SK-N-SH (cell line): ENCODE measurements around the gene CD300LG.
"Not testable (repeated sequence)": the region's sequence is repeated elsewhere in the genome, so short reads cannot be mapped to it uniquely, and the experiment has no call there.

ENCODE experiments used
- ELF1 ChIP-seq: IDR thresholded peaks from 2 replicates; pipeline ENCODE4 v1.4.0; 2012
- EP300 ChIP-seq, 2 experiments: IDR thresholded peaks; 2 replicates each; pipeline versions ENCODE4 v1.4.0 to v1.6.1; 2012; ENCODE audit warnings: borderline replicate concordance in 1 of 2, low read depth in 1 of 2, low read length in 1 of 2
- FOXJ3 ChIP-seq: sonication (generic); formaldehyde crosslinking; IDR thresholded peaks from 2 replicates; pipeline ENCODE4 v1.5.1; 2020; ENCODE audit warnings: mild to moderate bottlenecking, missing genetic modification reagents
- RFX5 ChIP-seq: IDR thresholded peaks from 2 replicates; pipeline ENCODE4 v1.6.1; 2012; ENCODE audit warnings: mild to moderate bottlenecking, improper control_type of control experiment, low read length
- TAF1 ChIP-seq: IDR thresholded peaks from 2 replicates; pipeline ENCODE4 v1.6.1; 2012; ENCODE audit warnings: low read depth, mild to moderate bottlenecking, low read length, moderate library complexity, borderline replicate concordance
- TEAD4 ChIP-seq: IDR thresholded peaks from 2 replicates; pipeline ENCODE4 v1.4.0; 2012; ENCODE audit warnings: mild to moderate bottlenecking, borderline replicate concordance; ENCODE audit not compliant: insufficient read depth
- YY1 ChIP-seq: IDR thresholded peaks from 2 replicates; pipeline ENCODE4 v1.4.0; 2012; ENCODE audit warnings: low read depth, mild to moderate bottlenecking
- TF ChIP-seq, protein P1 (sequence below): IDR thresholded peaks from 2 replicates; pipeline ENCODE4 v1.4.0; 2012; ENCODE audit warnings: low read depth
- TF ChIP-seq, protein P2 (sequence below): fragments of 200-600 bp; sonication (generic); IDR thresholded peaks from 2 replicates; pipeline ENCODE4 v1.6.1; 2017; ENCODE audit warnings: antibody characterized with exemption, mild to moderate bottlenecking, moderate library complexity

DNA sequence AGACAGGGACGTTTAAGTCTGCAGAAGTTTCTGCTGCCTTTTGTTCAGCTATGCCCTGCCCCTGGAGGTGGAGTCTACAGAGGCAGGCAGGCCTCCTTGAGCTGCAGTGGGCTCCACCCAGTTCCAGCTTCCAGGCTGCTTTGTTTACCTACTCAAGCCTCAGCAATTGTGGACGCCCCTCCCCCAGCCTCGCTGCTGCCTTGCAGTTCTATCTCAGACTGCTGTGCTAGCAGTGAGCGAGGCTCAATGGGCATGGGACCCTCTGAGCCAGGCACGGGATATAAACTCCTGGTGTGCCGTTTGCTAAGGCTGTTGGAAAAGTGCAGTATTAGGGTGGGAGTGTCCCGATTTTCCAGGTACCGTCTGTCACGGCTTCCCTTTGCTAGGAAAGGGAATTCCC lies 49.0 kb upstream of the CD300LG start:
- not testable (repeated sequence) for TF ChIP-seq TEAD4; FOXJ3 (CRISPR knock-in tag); TAF1; ELF1; RFX5; EP300 (IDR thresholded peaks at IDR 0.05; ENCODE audit: borderline replicate concordance in 1 of 2, low read depth in 1 of 2, low read length in 1 of 2); YY1
- TF ChIP-seq, protein P1, sequence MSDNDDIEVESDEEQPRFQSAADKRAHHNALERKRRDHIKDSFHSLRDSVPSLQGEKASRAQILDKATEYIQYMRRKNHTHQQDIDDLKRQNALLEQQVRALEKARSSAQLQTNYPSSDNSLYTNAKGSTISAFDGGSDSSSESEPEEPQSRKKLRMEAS: not testable (repeated sequence)
- TF ChIP-seq, protein P2, sequence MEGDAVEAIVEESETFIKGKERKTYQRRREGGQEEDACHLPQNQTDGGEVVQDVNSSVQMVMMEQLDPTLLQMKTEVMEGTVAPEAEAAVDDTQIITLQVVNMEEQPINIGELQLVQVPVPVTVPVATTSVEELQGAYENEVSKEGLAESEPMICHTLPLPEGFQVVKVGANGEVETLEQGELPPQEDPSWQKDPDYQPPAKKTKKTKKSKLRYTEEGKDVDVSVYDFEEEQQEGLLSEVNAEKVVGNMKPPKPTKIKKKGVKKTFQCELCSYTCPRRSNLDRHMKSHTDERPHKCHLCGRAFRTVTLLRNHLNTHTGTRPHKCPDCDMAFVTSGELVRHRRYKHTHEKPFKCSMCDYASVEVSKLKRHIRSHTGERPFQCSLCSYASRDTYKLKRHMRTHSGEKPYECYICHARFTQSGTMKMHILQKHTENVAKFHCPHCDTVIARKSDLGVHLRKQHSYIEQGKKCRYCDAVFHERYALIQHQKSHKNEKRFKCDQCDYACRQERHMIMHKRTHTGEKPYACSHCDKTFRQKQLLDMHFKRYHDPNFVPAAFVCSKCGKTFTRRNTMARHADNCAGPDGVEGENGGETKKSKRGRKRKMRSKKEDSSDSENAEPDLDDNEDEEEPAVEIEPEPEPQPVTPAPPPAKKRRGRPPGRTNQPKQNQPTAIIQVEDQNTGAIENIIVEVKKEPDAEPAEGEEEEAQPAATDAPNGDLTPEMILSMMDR: not testable (repeated sequence)
